Endothelial cell of umbilical vein (primary cell): ENCODE data around the gene OSBPL5. TPM values are rescaled to one million over a fixed set of nuclear protein-coding genes. Genes with fewer than 3 reads are reported as not detected.

Source experiments
- BruUV-seq: library from RNA; stranded (reverse); fragments of 400-500 nt; replicated peaks from 2 replicates; lab custom pipeline; 2021; lab: Mats Ljungman, UMichigan
- CTCF ChIA-PET: fragments of 300-600, 350-600 bp; sonication (Branson Sonifier 250); formaldehyde crosslinking; loops from one replicate; lab custom pipeline; 2021; ENCODE audit warnings: antibody characterized with exemption, inconsistent platforms; lab: Charles Lee
- POLR2A ChIA-PET: fragments of 300-600, 350-600 bp; sonication (Branson Sonifier 250); formaldehyde crosslinking; loops from one replicate; lab custom pipeline; 2021; ENCODE audit warnings: antibody characterized with exemption, inconsistent platforms; lab: Charles Lee
- DNase-seq: peaks from one replicate; pipeline ENCODE4 v3.0.0-alpha.2; 2011; ENCODE audit warnings: low read depth, low spot score
- FAIRE-seq: peaks from 2 replicates; lab custom pipeline; 2011; peaks lifted over from hg19 to GRCh38; lab: Jason Lieb, UNC
- H2AFZ ChIP-seq: 2 replicates; pipeline ENCODE4 v1.6.0; 2012; ENCODE audit warnings: low read depth, low read length, control low read depth, inconsistent platforms
- H3K27ac ChIP-seq: 2 replicates; pipeline ENCODE4 v1.5.1; 2011; ENCODE audit warnings: low read depth, mild to moderate bottlenecking, control low read depth, low read length, moderate library complexity; ENCODE audit not compliant: insufficient read depth
- H3K27me3 ChIP-seq, 2 experiments: 2 replicates each; pipeline versions ENCODE4 v1.6.0 to v1.6.1; 2011; ENCODE audit warnings: low read length in 2 of 2, mixed read lengths in 1 of 2; ENCODE audit not compliant: control insufficient read depth in 2 of 2, insufficient read depth in 2 of 2
- H3K36me3 ChIP-seq, 2 experiments: 2 replicates in 1 of 2; 3 replicates in 1 of 2; pipeline ENCODE4 v1.5.1; 2011; ENCODE audit warnings: low read length in 2 of 2, mild to moderate bottlenecking in 1 of 2, moderate library complexity in 1 of 2; ENCODE audit not compliant: control insufficient read depth in 2 of 2, insufficient read depth in 2 of 2; ENCODE audit errors: extremely low read depth in 1 of 2
- H3K4me1 ChIP-seq: 3 replicates; pipeline ENCODE4 v1.5.1; 2011; ENCODE audit warnings: mild to moderate bottlenecking, low read length; ENCODE audit not compliant: control insufficient read depth, insufficient read depth; ENCODE audit errors: extremely low read depth
- H3K4me2 ChIP-seq: 2 replicates; pipeline ENCODE4 v1.6.1; 2011; ENCODE audit warnings: low read length, control low read depth, mixed read lengths; ENCODE audit not compliant: insufficient read depth
- H3K4me3 ChIP-seq, 3 experiments: fragments of 200-600 bp in 1 of 3; sonication (generic), shearing (Covaris generic) in 1 of 3; replicated peaks in 1 of 3; 2 replicates each; pipeline ENCODE4 v1.5.1; 2011 to 2016; ENCODE audit warnings: control low read depth in 3 of 3, low read length in 3 of 3, mild to moderate bottlenecking in 2 of 3, inconsistent platforms in 1 of 3, low read depth in 1 of 3, moderate library complexity in 1 of 3; ENCODE audit not compliant: insufficient read depth in 1 of 3
- H3K79me2 ChIP-seq: 2 replicates; pipeline ENCODE4 v1.6.0; 2012; ENCODE audit warnings: low read length, inconsistent platforms; ENCODE audit not compliant: control insufficient read depth, insufficient read depth
- H3K9ac ChIP-seq: replicated peaks from 2 replicates; pipeline ENCODE3; 2011; ENCODE audit warnings: low read length, control low read depth; ENCODE audit not compliant: insufficient read depth; ENCODE audit errors: extremely low read depth
- H3K9me1 ChIP-seq: replicated peaks from 3 replicates; pipeline ENCODE4 v1.6.0; 2011; ENCODE audit warnings: mild to moderate bottlenecking, low read length; ENCODE audit not compliant: control insufficient read depth, insufficient read depth; ENCODE audit errors: extremely low read depth
- H3K9me3 ChIP-seq: replicated peaks from 2 replicates; pipeline ENCODE4 v1.5.1; 2012; ENCODE audit warnings: low read length, inconsistent platforms; ENCODE audit not compliant: control insufficient read depth, insufficient read depth
- H4K20me1 ChIP-seq: replicated peaks from 2 replicates; pipeline ENCODE3; 2011; ENCODE audit warnings: mild to moderate bottlenecking, low read length; ENCODE audit not compliant: control insufficient read depth, insufficient read depth; ENCODE audit errors: extremely low read depth
- EZH2 ChIP-seq: IDR thresholded peaks from 2 replicates; pipeline ENCODE4 v1.6.1; 2012; ENCODE audit warnings: borderline replicate concordance, low read depth, mild to moderate bottlenecking, moderate library complexity, low read length, inconsistent platforms; ENCODE audit not compliant: severe bottlenecking
- FOS ChIP-seq: IDR thresholded peaks from 2 replicates; pipeline ENCODE4 v1.6.1; 2011; ENCODE audit warnings: mild to moderate bottlenecking, low read length, moderate library complexity, borderline replicate concordance; ENCODE audit not compliant: insufficient read depth
- GATA2 ChIP-seq: IDR thresholded peaks from 2 replicates; pipeline ENCODE4 v1.7.0; 2011; ENCODE audit warnings: low read depth, mild to moderate bottlenecking, moderate library complexity, mixed read lengths, low read length; ENCODE audit not compliant: insufficient read length, insufficient read depth
- JUN ChIP-seq: IDR thresholded peaks from 2 replicates; pipeline ENCODE4 v1.6.1; 2011; ENCODE audit warnings: borderline replicate concordance, low read depth; ENCODE audit not compliant: insufficient read length, insufficient read depth
- MYC ChIP-seq: IDR thresholded peaks from one replicate; pipeline ENCODE4 v1.6.1; 2011; ENCODE audit warnings: mild to moderate bottlenecking, low read depth, low read length
- POLR2A ChIP-seq: IDR thresholded peaks from 2 replicates; pipeline ENCODE4 v1.6.1; 2012; ENCODE audit warnings: low read depth, mild to moderate bottlenecking, control low read depth, low read length
- POLR2AphosphoS5 ChIP-seq: IDR thresholded peaks from 2 replicates; pipeline ENCODE4 v1.6.1; 2012; ENCODE audit warnings: low read depth, mild to moderate bottlenecking, control low read depth, low read length, moderate library complexity; ENCODE audit not compliant: insufficient read depth
- dilution Hi-C: fragments of 300-500 bp; cut with MboI; formaldehyde crosslinking; loops from one replicate; pipeline ENCODE4 v1.15.0; 2019; ENCODE audit warnings: low sequenced_read_pairs; ENCODE audit not compliant: extremely low pct_ligation_motif_present
- intact Hi-C: fragments of 100-400 bp; cut with micrococcal nuclease; formaldehyde crosslinking; loops from one replicate; pipeline ENCODE4 v1.10.0; 2022
- polyA plus RNA-seq, 4 experiments: library from polyadenylated mRNA; depleted of rRNA in 3 of 4; stranded (reverse) in 3 of 4; unstranded in 1 of 4; fragments of >200 nt; gene quantifications; 2 replicates each; pipeline versions ENCODE4 v1.2.1 to v1.2.3, GENCODE V29; 2011 to 2012; ENCODE audit warnings: missing spikeins in 1 of 4
- total RNA-seq: library from RNA; stranded (reverse); gene quantifications from 2 replicates; pipeline ENCODE4 v1.2.3, GENCODE V29; 2021
- TF ChIP-seq, protein P1 (sequence below), 2 donors: IDR thresholded peaks; 1 replicate in 1 of 2; 2 replicates in 1 of 2; pipeline ENCODE4 v1.5.1; 2011; ENCODE audit warnings: low read length in 2 of 2, mild to moderate bottlenecking in 2 of 2, moderate library complexity in 2 of 2, control low read depth in 1 of 2, inconsistent platforms in 1 of 2, low read depth in 1 of 2; ENCODE audit not compliant: insufficient read depth in 1 of 2; ENCODE audit errors: extremely low read depth in 1 of 2
- TF ChIP-seq, protein P2 (sequence below): IDR thresholded peaks from 2 replicates; pipeline ENCODE4 v1.6.1; 2011; ENCODE audit not compliant: insufficient read depth, insufficient read length

OSBPL5 gene
- total and polyA plus RNA-seq, 2 donors (not counting 3 experiments of a cell fraction or from before 2014, with no cell fraction given): 8.7 to 37.7 TPM

DNA sequence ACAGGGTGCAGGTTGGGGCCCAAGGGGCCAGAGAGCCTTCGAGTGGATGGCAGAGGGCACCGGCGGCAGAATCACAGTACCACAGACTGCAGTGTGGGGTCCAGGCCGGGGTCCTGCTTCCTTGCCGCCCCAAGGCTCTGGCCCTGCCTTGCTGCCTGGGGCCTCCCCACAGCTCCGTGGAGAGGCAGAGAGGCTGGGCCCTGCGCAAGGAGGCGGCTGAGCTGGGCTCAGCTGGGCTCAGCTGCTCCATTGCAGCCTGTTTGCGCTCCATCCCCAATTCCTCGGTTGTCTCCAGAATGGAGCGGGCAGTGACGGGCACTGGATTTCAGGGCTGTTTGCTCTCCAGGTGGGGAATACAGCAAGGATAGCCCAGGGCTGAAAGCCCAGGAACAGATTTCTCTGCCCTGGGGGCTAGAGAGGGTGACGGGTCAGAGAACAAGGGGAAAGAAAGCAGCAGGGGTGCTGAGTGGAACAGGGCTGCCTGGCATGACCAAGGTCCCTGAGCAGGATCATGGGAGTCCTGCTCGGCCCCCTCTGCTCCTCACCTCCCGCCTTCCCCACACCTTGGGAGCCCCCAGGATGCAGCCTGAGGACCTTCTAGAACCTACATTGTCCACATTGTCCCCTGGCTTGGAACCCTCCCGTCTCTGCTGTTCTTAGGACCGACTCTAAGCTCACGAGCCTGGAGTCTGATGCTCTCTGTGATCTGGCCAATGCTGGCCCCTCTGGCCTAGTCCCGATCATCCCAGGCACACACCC is 34.6 kb upstream of the OSBPL5 start:
- no peak overlapping the region for H3K27ac ChIP-seq
- FAIRE-seq: no peak
- ChIA-PET CTCF (no interaction called here), POLR2A (interaction anchor here (0.7 kb wide), 1 partner anchor 15 kb away, joined by 3 read pairs; no protein-coding TSS in a partner anchor)
- H2AFZ ChIP-seq: no peak overlapping the region
- no TSS peak for BruUV-seq
- DNase-seq: no peak
- no peak overlapping the region for H3K4me3 ChIP-seq
- H3K9me1 ChIP-seq: no peaks in the 10 kb centered on the region
- H3K27me3 ChIP-seq: peaks cover 8 to 16% of the 10 kb centered on the region in 2 experiments
- dilution Hi-C loops: no loop called here
- no peak overlapping the region for H3K9ac ChIP-seq
- no peaks in the 10 kb centered on the region for H4K20me1 ChIP-seq
- H3K4me2 ChIP-seq: no peak overlapping the region
- TF ChIP-seq MYC: no peak
- TF ChIP-seq, protein P1, sequence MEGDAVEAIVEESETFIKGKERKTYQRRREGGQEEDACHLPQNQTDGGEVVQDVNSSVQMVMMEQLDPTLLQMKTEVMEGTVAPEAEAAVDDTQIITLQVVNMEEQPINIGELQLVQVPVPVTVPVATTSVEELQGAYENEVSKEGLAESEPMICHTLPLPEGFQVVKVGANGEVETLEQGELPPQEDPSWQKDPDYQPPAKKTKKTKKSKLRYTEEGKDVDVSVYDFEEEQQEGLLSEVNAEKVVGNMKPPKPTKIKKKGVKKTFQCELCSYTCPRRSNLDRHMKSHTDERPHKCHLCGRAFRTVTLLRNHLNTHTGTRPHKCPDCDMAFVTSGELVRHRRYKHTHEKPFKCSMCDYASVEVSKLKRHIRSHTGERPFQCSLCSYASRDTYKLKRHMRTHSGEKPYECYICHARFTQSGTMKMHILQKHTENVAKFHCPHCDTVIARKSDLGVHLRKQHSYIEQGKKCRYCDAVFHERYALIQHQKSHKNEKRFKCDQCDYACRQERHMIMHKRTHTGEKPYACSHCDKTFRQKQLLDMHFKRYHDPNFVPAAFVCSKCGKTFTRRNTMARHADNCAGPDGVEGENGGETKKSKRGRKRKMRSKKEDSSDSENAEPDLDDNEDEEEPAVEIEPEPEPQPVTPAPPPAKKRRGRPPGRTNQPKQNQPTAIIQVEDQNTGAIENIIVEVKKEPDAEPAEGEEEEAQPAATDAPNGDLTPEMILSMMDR (IDR thresholded peaks at IDR 0.05; ENCODE audit: extremely low read depth in 1 of 2, insufficient read depth in 1 of 2, low read depth in 1 of 2, low read length in 2 of 2): no peak
- TF ChIP-seq GATA2: no peak
- no peak for TF ChIP-seq POLR2AphosphoS5
- intact Hi-C loops: no loop called here
- H3K9me3 ChIP-seq: no peaks in the 10 kb centered on the region
- H3K4me1 ChIP-seq: no peaks in the 10 kb centered on the region
- no peaks in the 10 kb centered on the region for H3K36me3 ChIP-seq
- no peaks in the 10 kb centered on the region for H3K79me2 ChIP-seq

DNA sequence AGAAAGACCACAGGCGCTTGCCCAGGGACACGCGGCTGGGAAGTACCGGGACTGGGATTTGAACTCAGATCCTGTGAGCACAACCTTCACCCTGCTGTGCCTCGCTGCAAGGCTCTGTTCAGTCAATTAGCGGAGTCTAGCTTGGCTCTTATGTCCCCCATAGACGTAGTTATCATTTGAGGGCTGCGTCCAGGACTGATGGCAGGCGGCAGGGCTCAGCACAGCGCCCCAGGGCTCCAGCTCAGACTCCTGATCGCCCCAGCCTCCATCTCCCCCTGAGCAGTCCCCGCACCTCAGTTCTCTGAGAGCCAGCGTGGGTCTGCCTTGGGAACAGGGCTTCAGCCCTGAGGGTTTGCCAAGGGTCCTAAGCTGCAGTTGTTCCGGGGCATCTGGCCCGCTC is 33.7 kb upstream of the OSBPL5 start:
- Histone ChIP-seq H2AFZ (no peak overlapping the region), H3K9ac (no peak overlapping the region), H3K36me3 (no peaks in the 10 kb centered on the region), H3K4me1 (no peaks in the 10 kb centered on the region), H3K27ac (no peak overlapping the region), H3K4me2 (no peak overlapping the region), H3K4me3 (no peak overlapping the region), H3K9me1 (no peaks in the 10 kb centered on the region), H4K20me1 (no peaks in the 10 kb centered on the region), H3K27me3 (peaks cover 8 to 16% of the 10 kb centered on the region in 2 experiments), H3K9me3 (no peaks in the 10 kb centered on the region), H3K79me2 (no peaks in the 10 kb centered on the region)
- DNase-seq (no peak), FAIRE-seq (no peak)
- ChIA-PET CTCF (no interaction called here), POLR2A (no interaction called here)
- intact Hi-C loops: no loop called here
- no TSS peak for BruUV-seq
- dilution Hi-C loops: no loop called here
- TF ChIP-seq, protein P2, sequence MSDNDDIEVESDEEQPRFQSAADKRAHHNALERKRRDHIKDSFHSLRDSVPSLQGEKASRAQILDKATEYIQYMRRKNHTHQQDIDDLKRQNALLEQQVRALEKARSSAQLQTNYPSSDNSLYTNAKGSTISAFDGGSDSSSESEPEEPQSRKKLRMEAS: no peak
- TF ChIP-seq MYC (no peak), FOS (no peak), GATA2 (no peak), POLR2AphosphoS5 (no peak), JUN (no peak), POLR2A (no peak), EZH2 (no peak)
- TF ChIP-seq, protein P1 (IDR thresholded peaks at IDR 0.05; ENCODE audit: extremely low read depth in 1 of 2, insufficient read depth in 1 of 2, low read depth in 1 of 2, low read length in 2 of 2): no peak
